ENCODE data around the gene LRRC25.
A peak's percentile ranks its signal among the peaks of the same experiment; 100 is the strongest.
"Not testable (repeated sequence)": the region's sequence is repeated elsewhere in the genome, so short reads cannot be mapped to it uniquely, and the experiment has no call there.

Gene LRRC25

DNA sequence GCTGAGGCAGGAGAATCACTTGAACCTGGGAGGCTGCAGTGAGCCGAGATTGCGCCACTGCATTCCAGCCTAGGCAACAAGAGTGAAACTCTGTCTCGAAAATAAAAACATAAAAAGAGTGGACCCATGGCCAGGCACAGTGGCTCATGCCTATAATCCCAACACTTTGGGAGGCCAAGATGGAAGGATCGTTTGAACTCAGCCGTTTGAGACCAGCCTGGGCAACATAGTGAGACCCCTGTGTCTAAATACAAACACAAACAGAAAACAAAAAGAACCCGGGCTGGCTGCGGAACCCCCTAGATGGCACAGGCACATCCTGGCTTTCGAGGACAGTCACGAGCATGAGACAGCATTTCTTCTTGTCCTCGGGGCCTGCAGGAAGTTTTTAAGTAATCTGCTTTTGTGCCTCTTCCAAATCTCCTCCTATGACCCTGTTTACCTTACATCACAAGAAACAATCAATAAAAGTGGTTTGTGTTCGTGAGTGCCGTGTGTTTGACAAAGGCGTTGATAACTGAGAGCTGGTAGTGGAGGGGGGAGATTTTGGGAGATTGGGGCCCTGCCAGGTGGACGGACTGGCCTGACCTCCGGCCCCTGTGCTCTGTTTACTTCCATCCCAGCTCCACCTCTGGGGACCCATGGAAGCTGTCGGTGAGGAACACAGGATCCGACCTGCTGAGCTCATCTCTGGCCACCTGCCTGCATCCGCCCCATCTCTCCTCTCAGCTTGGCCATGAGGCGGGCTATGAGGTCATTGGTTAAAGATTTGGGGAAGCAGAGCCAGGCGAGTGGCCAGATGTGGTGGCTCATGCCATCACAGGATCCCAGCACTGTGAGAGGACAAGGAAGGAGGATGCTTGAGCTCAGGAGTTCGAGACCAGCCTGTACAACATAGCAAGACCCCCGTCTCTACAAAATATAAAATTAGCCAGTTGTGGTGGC, 17.3 kb downstream of the LRRC25 start:
- DNase-seq (ENCODE audit: low spot score) = no peak

DNA sequence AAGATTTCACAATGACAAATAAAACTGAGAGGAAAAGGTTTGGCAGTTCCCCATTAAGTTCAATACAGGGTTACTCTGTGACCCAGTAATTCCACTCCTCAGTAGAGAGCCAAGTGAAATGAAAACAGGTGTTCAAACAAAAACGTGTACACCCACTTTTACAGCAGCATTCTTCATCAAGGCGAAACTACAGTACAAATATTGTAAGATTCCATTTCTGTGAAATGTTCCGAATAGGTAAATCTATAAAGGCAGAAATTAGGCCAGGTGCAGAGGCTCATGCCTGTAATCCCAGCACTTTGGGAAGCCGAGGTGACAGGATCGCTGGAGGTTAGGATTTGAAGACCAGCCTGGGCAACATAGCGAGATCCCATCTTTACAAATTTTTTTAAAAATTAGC, 20.4 kb downstream of the LRRC25 start:
- DNase-seq (ENCODE audit: low spot score) = no peak

DNA sequence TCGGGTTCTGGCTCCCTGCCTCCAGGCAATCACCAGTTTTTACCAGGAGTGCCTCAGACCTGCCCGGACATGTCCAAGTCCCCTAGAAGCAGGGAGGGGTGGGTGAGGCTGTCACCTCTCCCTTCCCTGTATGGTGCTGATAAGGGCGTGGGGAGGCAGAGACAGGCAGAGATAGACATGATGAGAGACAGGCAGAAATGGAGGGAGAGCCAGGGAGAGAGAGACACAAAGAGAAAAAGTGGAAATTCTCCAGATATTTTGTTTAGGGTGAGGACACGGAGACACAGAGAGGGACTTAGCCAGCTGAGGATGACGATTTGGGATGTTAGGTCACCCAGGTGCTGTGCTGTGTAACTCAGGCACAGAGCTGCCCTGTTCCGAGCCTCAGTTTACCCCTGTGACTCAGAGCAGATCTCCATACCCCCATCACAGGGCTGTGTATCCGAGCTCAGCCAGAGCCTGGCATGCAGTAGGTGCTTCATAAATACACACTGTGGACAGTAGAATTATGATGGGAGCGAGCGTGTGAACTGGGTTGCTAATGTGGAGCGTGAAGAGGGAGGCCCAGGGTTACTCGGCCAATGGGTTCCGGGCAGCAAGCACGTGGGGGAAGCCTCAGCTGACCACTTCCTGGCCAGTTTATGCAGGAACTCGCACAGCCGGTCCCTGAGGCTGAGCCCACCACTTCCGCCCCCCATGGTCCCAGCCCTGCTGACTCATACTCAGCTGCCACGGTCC, 23.4 kb downstream of the LRRC25 start:
- peak; percentile 90 for DNase-seq (ENCODE audit: low spot score)

DNA sequence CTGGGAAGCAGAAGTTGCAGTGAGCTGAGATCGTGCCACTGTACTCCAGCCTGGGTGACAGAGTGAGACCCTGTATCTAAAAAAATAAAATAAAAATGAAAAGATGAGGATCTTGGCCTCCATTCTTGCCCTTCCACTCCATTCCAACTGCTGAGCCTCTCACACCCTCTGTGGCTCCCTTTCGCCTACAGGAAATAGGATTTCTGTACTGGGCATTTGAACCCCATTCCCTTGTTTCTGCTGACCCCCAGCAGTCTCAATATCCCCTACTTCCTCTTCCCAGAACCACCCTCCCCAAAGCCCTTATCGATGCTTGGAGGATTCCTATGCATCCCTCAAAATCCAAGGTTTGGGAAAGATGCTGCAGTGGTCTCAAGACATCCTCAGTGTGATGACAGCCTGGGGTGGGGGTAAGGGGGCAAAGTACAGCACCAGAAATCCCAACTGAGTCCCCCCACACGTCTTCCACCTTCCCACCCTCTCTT, 24.0 kb downstream of the LRRC25 start:
- no peak for DNase-seq (ENCODE audit: low spot score)

DNA sequence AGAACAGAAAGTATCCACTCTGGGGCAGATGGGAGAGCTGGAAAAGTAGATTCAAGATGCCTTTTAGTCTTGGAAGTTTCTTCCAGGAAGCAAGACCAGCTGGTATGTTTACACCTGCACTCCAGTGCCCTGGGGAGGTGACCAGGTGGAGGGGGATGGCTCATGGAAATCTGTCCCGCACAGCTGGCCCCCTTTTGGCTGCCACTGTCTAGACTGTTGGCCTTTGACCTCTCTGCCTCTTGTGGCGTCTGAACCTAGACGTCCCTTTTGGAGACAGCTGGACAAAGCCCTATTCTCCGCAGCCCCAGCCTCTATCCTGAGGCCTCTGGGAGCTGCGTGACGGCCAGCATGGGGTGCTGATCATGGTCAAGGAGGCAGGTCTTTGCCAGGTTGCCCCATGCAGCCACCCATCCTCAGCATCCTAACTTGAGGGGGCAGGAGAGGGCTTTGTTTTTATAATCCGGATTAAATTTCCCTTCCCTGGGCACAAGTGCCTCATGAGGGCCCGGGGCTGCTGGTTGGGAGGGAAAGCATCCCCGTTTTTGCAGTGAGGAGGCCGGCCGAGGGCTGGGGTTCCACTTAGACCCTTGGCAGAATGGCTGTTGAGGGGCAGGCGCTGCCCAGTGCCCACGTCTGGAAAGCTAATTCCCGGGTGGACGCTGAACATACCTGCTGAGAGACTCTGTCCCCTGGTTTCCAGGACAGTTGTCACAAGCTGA, 28.8 kb downstream of the LRRC25 start:
- no peak for DNase-seq (ENCODE audit: low spot score)

DNA sequence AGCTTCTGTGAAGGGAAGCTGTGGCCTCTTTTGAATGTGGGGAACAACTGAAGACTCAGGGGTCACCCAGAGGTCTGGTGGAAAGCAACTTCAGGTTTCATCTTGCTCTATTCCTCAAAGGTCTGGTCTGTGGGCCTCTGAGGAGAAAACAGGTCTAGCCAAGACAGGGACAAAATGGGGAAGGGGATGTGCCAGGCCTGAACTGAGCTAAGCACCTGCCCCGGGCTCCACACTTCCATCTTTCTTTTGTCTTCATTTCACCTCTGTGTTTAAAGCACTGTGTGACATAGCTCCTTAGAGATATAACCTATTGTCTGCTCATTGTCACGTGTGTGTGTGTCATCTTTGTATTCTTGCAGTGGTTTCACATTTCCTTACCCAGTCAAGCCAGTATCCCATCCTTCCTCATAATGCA, 31.4 kb downstream of the LRRC25 start:
- DNase-seq (ENCODE audit: low spot score) = no peak

DNA sequence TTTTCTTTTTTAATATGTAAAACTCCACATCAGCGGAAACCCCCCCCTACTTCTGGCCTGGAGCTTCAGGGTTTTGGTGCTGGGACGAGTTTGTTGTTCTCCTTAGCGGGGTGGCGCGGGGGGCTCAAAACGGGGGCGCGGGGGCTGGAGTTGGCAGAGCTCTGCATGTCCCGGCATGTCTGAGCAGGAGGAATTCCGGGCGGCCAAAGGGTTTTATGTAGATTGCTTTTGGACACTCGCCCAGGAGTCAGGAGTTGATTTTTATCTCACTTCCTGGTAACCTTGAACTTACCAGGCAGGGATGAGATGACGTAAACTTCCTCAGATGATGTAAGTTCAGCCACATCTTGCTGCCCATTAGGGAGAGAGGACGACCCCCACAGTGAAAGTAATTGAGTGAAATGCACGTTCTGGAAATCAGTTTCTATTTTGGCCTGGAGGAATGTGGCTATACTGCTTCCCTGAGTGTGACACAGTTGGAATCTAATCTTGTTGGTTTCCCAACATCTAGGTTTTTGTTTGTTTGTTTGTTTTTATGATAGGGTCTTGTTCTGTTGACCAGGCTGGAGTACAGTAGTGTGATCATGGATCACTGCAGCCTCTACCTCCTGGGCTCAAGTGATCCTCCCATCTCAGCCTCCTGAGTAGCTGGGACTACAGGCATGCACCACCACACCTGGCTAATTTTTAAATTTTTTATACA, 32.4 kb downstream of the LRRC25 start:
- peak; percentile 83 for DNase-seq (ENCODE audit: low spot score)

DNA sequence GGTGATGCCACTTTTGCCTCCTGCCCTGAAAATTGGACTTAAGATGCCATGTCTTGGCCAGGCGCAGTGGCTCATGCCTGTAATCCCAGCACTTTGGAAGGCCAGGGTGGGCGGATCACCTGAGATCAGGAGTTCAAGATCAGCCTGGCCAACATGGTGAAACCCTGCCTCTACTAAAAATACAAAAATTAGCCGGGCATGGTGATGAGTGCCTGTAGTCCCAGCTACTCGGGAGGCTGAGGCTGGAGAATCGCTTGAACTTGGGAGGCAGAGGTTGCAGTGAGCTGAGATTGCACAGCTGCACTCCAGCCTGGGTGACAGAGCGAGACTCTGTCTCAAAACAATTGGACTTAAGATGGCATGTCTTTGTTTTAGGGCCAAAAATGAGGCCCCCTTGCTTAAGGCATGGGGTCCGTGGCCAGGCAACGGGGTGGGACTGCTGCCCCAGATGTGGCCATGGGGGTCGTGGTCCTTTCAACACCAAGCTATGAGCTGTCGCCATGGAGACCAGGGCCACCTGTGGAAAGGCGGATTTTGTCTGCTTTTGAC, 33.1 kb downstream of the LRRC25 start:
- DNase-seq (ENCODE audit: low spot score) = not testable (repeated sequence)

DNA sequence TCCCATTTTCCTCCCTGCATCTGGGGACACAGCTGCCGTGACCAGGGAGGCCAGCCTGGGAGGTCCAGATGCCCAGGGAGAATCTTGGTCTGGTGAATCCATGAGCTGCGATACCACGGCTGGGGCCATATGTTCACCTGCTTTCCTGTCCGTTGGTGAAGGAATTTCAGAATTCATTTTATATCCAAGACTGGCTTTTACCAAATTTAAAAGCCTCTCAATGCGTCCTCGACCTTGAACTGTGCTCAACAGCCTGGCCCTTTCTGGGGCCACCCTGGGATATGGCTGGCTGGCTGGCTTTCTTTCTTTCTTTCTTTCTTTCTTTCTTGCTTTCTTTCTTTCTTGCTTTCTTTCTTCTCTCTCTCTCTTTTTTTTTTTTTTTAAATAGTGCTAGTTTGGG, 33.6 kb downstream of the LRRC25 start:
- no peak for DNase-seq (ENCODE audit: low spot score)

DNA sequence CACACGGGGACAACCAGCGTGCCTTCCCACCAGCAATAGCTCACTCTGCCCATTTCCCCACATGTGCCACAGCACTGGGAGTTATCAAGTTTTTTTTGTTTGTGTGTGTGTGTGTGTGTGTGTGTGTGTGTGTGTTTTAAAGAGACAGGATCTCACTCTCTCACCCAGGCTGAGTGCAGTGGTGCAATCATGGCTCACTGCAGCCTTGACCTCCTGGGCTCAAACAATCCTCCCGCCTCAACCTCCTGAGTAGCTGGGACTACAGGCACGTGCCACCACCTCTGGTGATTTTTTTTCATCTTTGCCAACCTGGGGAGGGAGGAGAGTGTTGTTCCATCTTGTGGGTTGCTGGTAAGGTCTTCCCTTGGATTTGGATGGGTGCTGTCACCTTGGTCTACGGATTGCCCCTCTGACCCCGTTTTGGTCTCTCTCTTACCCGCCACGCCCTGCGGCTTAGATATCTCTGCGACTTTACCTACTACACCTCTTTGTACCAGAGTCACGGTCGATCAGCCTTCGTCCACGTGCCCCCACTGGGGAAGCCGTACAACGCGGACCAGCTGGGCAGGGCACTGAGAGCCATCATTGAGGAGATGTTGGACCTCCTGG, 34.4 kb downstream of the LRRC25 start:
- no peak for DNase-seq (ENCODE audit: low spot score)

DNA sequence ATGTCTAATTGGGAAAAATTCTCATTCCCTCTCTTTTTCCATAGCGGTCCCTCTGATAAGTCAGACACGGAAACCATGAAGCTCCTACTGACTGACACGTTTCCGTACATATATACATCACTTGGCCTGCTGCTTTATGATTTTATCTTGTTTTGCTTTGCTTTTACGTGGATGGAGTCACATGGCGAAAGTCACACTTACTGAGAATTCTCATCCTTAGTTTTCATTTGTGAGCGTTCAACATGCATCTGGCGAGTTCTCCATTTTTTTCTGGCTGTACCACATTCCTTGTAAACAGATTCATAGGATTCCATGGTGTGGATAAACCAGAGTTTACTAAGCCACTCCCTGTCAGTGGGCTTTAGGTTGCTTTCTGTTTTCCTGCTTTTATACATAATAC, 35.8 kb downstream of the LRRC25 start:
- no peak for DNase-seq (ENCODE audit: low spot score)

DNA sequence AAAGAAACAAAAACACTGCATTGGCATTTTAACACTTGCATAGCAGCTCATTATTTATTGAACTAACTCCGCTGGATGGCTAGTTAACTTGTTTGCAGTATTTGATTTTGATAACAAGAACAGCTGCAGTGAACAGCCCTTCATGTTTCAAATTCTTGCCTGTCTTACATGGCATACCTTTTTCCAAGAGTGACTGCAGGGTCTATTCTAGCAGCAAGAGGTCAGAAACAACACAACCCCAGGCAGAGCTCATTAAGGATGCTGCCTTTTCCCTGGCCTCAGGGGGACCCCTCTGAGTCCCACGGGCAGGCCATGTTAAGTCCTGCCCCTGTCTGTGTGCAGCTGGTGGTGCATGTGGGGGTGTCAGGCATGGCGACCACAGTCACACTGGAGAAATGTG, 40.4 kb downstream of the LRRC25 start:
- no peak for DNase-seq (ENCODE audit: low spot score)

DNA sequence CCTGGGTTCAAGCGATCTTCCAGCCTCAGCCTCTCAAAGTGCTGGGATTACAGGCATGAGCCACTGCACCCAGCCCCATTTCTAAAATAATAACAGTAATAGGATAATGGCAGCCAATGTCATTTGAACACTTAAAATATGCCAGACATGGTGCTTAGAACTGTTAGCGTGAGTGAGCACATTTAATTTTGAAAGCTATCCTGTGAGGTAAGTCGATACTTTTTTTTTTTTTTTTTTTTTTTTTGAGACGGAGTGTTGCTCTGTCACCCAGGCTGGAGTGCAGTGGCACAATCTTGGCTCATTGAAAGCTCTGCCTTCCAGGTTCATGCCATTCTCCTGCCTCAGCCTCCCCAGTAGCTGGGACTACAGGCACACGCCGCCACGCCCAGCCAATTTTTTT, 42.7 kb downstream of the LRRC25 start:
- not testable (repeated sequence) for DNase-seq (ENCODE audit: low spot score)

DNA sequence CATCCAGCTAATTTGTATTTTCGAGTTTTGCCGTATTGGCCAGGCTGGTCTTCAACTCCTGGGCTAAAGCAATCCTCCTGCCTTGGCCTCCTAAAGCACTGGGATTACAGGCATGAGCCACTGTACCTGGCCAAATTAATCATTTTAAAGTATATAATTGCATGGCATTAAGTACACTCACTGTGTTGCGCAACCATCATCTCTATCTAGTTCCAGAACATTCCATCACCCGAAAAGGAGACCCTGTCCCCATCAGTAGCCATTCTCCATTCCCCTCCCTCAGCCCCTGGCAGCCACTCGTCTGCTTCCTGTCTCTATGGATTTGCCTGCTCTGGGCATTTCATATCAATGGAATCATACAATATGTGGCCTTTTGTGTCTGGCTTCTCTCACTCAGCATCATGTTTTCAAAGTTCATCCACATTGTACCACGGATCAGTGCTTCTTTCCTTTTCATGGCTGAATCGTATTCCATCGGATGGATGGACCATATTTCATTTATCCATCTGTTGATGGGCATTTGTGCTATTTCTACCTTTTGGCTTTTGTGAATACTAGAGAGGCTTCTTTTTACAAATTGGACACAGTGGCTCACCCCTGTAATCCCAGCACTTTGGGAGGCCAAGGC, 43.9 kb downstream of the LRRC25 start:
- DNase-seq (ENCODE audit: low spot score) = no peak

DNA sequence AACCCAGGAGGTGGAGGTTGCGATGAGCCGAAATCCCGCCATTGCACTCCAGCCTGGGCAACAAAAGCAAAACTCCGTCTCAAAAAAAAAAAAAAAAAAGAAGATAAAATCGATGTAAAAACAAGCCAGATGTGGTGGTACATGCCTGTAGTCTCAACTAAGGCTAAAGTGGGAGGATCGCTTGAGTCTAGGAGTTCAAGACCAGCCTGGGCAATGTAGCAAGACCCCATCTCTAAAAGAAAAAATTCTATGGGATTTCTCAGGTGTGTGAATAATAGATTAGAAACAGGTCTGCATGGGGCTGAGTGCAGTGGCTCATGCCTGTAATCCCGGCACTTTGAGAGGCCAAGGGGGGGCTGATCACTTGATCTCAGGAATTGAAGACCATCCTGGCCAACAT, 45.9 kb downstream of the LRRC25 start:
- no peak for DNase-seq (ENCODE audit: low spot score)

DNA sequence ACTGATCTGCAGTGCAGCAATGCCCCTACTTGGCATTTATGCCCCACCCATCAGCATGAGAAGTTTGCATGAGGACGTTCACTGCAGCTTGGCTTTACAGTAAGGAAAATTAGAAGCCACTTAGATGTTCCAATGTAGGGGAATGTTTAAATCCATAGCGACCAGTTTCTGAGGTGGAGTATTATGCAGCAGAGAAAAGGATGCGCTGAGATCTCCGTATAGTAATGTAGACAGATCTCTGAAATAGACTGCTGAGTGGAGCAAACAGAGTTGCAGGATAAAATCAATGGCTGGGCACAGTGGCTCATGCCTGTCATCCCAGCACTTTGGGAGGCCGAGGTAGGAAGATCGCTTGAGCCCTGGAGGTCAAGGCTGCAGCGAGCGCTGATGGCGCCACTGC, 46.9 kb downstream of the LRRC25 start:
- no peak for DNase-seq (ENCODE audit: low spot score)

DNA sequence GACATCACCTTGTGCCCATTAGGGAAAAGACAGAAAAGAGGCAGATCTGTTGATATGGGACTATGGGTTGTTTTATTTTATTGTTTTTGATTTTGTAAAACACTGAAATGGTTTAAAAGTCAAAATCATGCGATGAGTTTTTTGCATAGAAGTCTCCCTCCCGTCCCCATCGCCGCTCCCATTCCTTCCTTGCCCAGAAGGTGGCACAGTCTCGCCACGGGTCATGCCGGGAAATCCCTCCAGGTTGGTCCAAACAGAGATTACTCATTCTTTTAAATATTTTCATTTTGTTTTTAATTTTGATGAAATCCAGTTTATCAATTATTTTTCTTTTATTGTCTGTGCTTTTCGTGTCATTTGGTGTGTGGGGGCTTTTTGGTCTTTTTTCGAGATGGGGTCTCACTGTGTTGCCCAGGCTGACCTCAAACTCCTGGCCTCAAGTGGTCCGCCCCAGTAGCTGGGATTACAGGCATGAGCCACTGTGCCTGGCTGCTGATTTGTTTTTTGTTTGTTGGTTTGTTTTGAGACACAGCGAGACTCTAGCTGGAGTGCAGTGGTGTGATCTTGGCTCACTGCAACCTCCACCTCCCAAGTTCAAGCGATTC, 47.8 kb downstream of the LRRC25 start:
- DNase-seq (ENCODE audit: low spot score) = peak; percentile 53

DNA sequence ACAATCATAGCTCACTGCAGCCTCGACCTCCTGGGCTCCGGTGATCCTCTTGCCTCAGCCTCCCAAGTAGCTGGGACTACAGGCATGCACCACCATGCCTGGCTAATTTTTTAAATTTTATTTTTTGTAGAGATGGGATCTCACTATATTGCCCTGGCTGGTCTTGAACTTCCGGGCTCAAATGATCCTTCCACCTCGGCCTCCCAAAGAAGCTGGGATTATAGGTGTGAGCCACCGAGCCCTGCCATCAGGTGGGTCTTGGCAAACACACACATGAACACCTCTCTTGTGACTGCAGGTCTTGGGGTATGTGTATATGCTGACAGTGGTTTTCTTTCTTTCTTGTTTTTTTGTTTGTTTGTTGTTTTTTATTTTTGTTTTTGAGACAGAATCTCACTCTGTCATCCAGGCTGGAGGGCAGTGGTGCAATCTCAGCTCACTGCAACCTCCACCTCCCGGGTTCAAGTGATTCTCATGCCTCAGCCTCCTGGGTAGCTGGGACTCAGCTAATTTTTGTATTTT, 48.5 kb downstream of the LRRC25 start:
- DNase-seq (ENCODE audit: low spot score) = not testable (repeated sequence)

DNA sequence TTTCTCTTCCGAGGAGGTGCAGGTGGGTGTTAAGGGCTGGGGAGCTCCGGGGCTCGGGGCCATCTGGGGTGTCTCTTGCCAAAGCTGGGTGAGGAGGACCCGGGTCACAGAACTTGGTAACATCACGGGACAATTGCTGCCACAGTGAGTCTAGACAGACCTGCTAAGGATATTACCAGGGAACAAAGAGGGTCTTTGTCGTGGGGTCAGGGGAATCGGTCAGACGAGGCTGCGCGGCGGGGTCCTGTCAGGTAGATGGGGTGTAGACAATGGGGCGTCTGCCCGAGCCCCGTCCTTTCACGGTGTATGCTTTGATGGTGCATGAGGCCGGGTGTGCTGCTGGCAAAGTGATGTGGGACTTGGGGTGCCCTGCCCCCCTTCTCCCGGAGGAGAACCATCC, 49.3 kb downstream of the LRRC25 start:
- DNase-seq (ENCODE audit: low spot score) = no peak

DNA sequence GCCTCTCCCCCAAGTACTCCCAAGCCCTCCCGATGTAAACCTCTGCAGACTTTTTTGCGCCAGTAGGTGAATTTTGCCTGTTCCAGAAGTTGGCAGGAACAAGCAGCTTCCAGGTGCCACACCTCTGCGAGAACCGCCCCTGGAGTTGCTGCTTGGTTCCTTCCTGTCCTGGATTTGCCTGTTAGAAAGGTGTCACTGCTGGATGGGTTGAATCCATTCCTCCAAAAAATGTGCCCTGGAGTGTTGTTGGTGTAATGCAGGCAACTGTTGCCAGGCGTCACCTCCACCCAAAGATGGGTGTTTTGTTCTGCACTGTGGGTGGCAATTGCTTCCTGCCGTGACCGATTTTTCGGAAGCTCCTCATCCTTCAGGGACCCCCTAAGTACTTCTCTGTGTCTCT, 51.3 kb downstream of the LRRC25 start:
- DNase-seq (ENCODE audit: low spot score) = no peak
